Endodermal cell (in vitro differentiated cells): ENCODE results near the gene ODAPH. TPM values are rescaled to one million over a fixed set of nuclear protein-coding genes. Genes with fewer than 3 reads are reported as not detected.
"Not testable (repeated sequence)": the region's sequence is repeated elsewhere in the genome, so short reads cannot be mapped to it uniquely, and the experiment has no call there.

ENCODE experiments used
- DNase-seq: peaks from one replicate; pipeline ENCODE4 v3.0.0-alpha.2; 2017
- H3K27ac ChIP-seq: 2 replicates; pipeline ENCODE4 v1.5.1; 2013; ENCODE audit warnings: mild to moderate bottlenecking, low read depth, low read length, moderate library complexity
- H3K27me3 ChIP-seq: 2 replicates; pipeline ENCODE4 v1.6.1; 2013; ENCODE audit warnings: mild to moderate bottlenecking, low read length, moderate library complexity; ENCODE audit not compliant: insufficient read depth, control insufficient read depth, poor library complexity, severe bottlenecking
- H3K36me3 ChIP-seq: 2 replicates; pipeline ENCODE4 v1.7.0; 2013; ENCODE audit warnings: mild to moderate bottlenecking, low read length, moderate library complexity; ENCODE audit not compliant: control insufficient read depth, insufficient read depth
- H3K4me1 ChIP-seq: one replicate; pipeline ENCODE4 v1.7.0; 2013; ENCODE audit warnings: low read length; ENCODE audit not compliant: control insufficient read depth, insufficient read depth
- H3K4me3 ChIP-seq: 2 replicates; pipeline ENCODE4 v1.5.1; 2013; ENCODE audit warnings: mild to moderate bottlenecking, low read length, moderate library complexity
- H3K9ac ChIP-seq: 2 replicates; pipeline ENCODE4 v1.6.1; 2013; ENCODE audit warnings: mild to moderate bottlenecking, low read length, moderate library complexity; ENCODE audit not compliant: poor library complexity, severe bottlenecking; ENCODE audit errors: extremely low read depth
- H3K9me3 ChIP-seq: 2 replicates; pipeline ENCODE4 v1.6.1; 2013; ENCODE audit warnings: mild to moderate bottlenecking, low read length, moderate library complexity; ENCODE audit not compliant: control insufficient read depth
- H3K27ac Mint-ChIP-seq: 2 replicates; pipeline ENCODE4 v1.8.0; 2020; ENCODE audit warnings: mixed read lengths
- H3K27me3 Mint-ChIP-seq: 2 replicates; pipeline ENCODE4 v1.8.0; 2021; ENCODE audit warnings: mild to moderate bottlenecking, mixed read lengths; ENCODE audit not compliant: insufficient read depth
- H3K36me3 Mint-ChIP-seq: 2 replicates; pipeline ENCODE4 v1.8.0; 2020; ENCODE audit warnings: low read depth, mixed read lengths
- H3K4me1 Mint-ChIP-seq: 2 replicates; pipeline ENCODE4 v1.8.0; 2020; ENCODE audit warnings: mixed read lengths
- H3K4me3 Mint-ChIP-seq: 2 replicates; pipeline ENCODE4 v1.8.0; 2020; ENCODE audit warnings: mild to moderate bottlenecking, moderate library complexity, mixed read lengths
- H3K9me3 Mint-ChIP-seq: 2 replicates; pipeline ENCODE4 v1.8.0; 2020; ENCODE audit warnings: mild to moderate bottlenecking, mixed read lengths
- whole genome bisulfite sequencing, 2 experiments: methylation state at CpG; one replicate each; pipeline versions ENCODE4 v1.1.5 to v1.1.7; 2013; ENCODE audit warnings: missing lambda C conversion rate in 2 of 2, mixed read lengths in 1 of 2; ENCODE audit not compliant: insufficient coverage in 1 of 2, insufficient read length in 1 of 2; 5-methylcytosine and 5-hydroxymethylcytosine counted together
- total RNA-seq, 2 donors: library from RNA; stranded (reverse); fragmentation: NEBNext Ultra II Directional in 1 of 2; extraction: Animal tissue kit (Norgen Biotek cat#: 25700) in 1 of 2; gene quantifications; 2 replicates in 1 of 2; 3 replicates in 1 of 2; pipeline ENCODE4 v1.2.1, GENCODE V29; 2021
- TF ChIP-seq, protein P1 (sequence below): fragments of 200-600 bp; sonication (generic); conservative IDR thresholded peaks from 2 replicates; pipeline ENCODE4 v1.5.0; 2021; ENCODE audit warnings: antibody characterized with exemption, mild to moderate bottlenecking

Gene ODAPH
- total RNA-seq, 2 donors from 2014 or later, result not detected

DNA sequence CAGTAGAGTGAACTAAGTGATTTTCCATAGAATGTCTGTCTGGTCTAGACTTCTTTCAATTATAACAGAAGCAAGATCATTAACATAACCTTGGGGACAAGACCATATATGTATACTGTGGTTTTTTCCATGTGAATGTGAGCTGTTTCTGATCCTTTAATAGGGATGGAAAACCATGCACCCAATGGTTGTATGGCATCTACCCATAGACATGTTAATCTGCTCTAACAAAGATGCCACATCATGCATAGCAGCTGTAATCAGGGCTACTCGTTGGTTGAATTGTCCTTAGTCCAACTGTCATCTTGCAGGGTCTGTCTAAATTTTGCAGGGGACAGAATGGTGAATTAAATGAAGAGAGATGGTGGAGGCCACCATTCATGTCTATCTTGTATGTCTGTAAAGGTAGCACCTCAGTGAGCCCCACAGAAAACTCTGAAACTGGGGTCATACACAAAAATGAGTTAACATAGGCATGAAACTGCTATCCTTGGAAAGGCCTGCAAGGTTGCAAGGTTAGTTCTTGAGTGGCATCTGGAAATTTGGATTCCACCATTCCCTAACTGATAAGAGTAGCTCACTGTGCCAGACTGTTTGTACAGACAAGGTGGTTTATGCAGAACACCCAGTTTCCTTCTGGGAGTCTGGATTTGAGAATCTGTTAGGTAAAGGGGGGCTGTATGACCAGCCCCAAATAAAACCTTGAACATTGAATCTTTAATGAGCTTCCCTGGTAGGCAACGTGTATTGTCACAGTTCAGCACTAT is 25.1 kb upstream of the ODAPH start:
- Histone ChIP-seq H3K4me1 (no peaks in the 10 kb centered on the region), H3K9ac (no peak overlapping the region), H3K4me3 (no peak overlapping the region), H3K9me3 (peaks cover 17% of the 10 kb centered on the region), H3K36me3 (peaks cover 51% of the 10 kb centered on the region), H3K27me3 (no peaks in the 10 kb centered on the region), H3K27ac (no peak overlapping the region)
- H3K4me1 Mint-ChIP-seq, result no peaks in the 10 kb centered on the region
- no peak overlapping the region for H3K4me3 Mint-ChIP-seq
- H3K9me3 Mint-ChIP-seq, result peaks cover 40% of the 10 kb centered on the region
- no peak for DNase-seq
- TF ChIP-seq, protein P1, sequence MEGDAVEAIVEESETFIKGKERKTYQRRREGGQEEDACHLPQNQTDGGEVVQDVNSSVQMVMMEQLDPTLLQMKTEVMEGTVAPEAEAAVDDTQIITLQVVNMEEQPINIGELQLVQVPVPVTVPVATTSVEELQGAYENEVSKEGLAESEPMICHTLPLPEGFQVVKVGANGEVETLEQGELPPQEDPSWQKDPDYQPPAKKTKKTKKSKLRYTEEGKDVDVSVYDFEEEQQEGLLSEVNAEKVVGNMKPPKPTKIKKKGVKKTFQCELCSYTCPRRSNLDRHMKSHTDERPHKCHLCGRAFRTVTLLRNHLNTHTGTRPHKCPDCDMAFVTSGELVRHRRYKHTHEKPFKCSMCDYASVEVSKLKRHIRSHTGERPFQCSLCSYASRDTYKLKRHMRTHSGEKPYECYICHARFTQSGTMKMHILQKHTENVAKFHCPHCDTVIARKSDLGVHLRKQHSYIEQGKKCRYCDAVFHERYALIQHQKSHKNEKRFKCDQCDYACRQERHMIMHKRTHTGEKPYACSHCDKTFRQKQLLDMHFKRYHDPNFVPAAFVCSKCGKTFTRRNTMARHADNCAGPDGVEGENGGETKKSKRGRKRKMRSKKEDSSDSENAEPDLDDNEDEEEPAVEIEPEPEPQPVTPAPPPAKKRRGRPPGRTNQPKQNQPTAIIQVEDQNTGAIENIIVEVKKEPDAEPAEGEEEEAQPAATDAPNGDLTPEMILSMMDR, result no peak
- no peaks in the 10 kb centered on the region for H3K27me3 Mint-ChIP-seq
- WGBS, 2 experiments, result 89 to 92% methylated on average over 2 of the region's 2 CpGs
- H3K36me3 Mint-ChIP-seq, result peaks cover 76% of the 10 kb centered on the region
- no peak overlapping the region for H3K27ac Mint-ChIP-seq

- H3K9ac ChIP-seq, H3K4me1 Mint-ChIP-seq, H3K27ac Mint-ChIP-seq, H3K27me3 Mint-ChIP-seq, H3K4me3 ChIP-seq, H3K4me3 Mint-ChIP-seq, H3K27ac ChIP-seq, H3K4me1 ChIP-seq, H3K27me3 ChIP-seq, DNase-seq: not testable (repeated sequence)
- peaks cover 40% of the 10 kb centered on the region for H3K9me3 Mint-ChIP-seq
- peaks cover 75% of the 10 kb centered on the region for H3K36me3 Mint-ChIP-seq
- H3K36me3 ChIP-seq, result peaks cover 44% of the 10 kb centered on the region
- WGBS, 2 experiments, result 45 to 65% methylated on average over 4 to 7 of the region's 7 CpGs
- H3K9me3 ChIP-seq, result peaks cover 17% of the 10 kb centered on the region
These were observed 24.2 kb upstream of the ODAPH start for GRCh38 chr4:75531536-75532143.

DNA sequence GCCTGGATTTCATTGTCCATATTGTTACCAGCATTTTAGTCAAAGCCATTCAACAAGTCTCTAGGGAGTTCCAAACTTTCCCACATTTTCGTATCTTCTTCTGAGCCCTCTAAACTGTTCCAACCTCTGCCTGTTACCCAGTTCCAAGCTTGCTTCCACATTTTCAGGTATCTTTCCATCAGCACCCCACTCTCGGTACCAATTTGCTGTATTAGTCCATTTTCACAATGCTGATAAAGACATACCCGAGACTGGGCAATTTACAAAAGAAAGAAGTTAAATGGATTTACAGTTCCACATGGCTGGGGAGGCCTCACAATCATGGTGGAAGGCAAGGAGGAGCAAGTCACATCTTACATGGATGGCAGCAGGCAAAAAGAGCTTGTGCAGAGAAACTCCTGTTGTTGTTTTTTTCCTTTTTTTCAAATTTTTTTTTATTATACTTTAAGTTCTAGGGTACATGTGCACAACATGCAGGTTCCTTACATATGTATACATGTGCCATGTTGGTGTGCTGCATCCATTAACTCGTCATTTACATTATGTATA is 22.5 kb upstream of the ODAPH start:
- H3K27ac ChIP-seq, H3K4me1 ChIP-seq, H3K4me3 Mint-ChIP-seq, H3K9ac ChIP-seq, H3K27me3 Mint-ChIP-seq, H3K27ac Mint-ChIP-seq, H3K27me3 ChIP-seq, H3K4me1 Mint-ChIP-seq, H3K4me3 ChIP-seq, DNase-seq: not testable (repeated sequence)
- peaks cover 17% of the 10 kb centered on the region for H3K9me3 ChIP-seq
- peaks cover 27% of the 10 kb centered on the region for H3K36me3 ChIP-seq
- H3K9me3 Mint-ChIP-seq, result peaks cover 40% of the 10 kb centered on the region
- WGBS, 2 experiments, result 93 to 98% methylated on average over 4 of the region's 4 CpGs
- peaks cover 64% of the 10 kb centered on the region for H3K36me3 Mint-ChIP-seq

DNA sequence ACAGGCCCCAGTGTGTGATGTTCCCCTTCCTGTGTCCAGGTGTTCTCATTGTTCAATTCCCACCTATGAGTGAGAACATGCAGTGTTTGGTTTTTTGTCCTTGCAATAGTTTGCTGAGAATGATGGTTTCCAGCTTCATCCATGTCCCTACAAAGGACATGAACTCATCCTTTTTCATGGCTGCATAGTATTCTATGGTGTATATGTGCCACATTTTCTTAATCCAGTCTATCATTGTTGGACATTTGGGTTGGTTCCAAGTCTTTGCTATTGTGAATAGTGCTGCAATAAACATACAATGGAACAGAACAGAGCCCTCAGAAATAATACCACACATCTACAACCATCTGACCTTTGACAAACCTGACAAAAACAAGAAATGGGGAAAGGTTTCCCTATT is 21.9 kb upstream of the ODAPH start:
- not testable (repeated sequence) for H3K4me1 ChIP-seq, H3K27ac Mint-ChIP-seq, H3K4me3 Mint-ChIP-seq, H3K4me1 Mint-ChIP-seq, DNase-seq, H3K27ac ChIP-seq, H3K4me3 ChIP-seq, H3K27me3 ChIP-seq, H3K9ac ChIP-seq, H3K27me3 Mint-ChIP-seq
- peaks cover 17% of the 10 kb centered on the region for H3K9me3 ChIP-seq
- peaks cover 63% of the 10 kb centered on the region for H3K36me3 Mint-ChIP-seq
- peaks cover 23% of the 10 kb centered on the region for H3K36me3 ChIP-seq
- peaks cover 40% of the 10 kb centered on the region for H3K9me3 Mint-ChIP-seq

GRCh38 chr4:75537308-75537707 is 18.6 kb upstream of the ODAPH start:
- 94 to 97% methylated on average over 4 to 6 of the region's 6 CpGs for WGBS, 2 experiments
- not testable (repeated sequence) for H3K4me3 ChIP-seq, H3K27me3 Mint-ChIP-seq, H3K4me3 Mint-ChIP-seq, H3K9me3 ChIP-seq, H3K27ac ChIP-seq, DNase-seq, H3K36me3 ChIP-seq, H3K9ac ChIP-seq, H3K27me3 ChIP-seq, H3K4me1 Mint-ChIP-seq, H3K27ac Mint-ChIP-seq, H3K4me1 ChIP-seq
- peaks cover 28% of the 10 kb centered on the region for H3K9me3 Mint-ChIP-seq
- H3K36me3 Mint-ChIP-seq, result peaks cover 33% of the 10 kb centered on the region
